GM06990 (cell line): ENCODE data around the gene ATP5PO.

Experiments used
- DNase-seq: peaks from one replicate; pipeline ENCODE4 v3.0.0-alpha.2; 2011; ENCODE audit not compliant: insufficient read length; ENCODE audit errors: extremely low read depth
- H3K27me3 ChIP-seq: replicated peaks from 2 replicates; pipeline ENCODE4 v1.6.0; 2011; ENCODE audit warnings: low read length; ENCODE audit not compliant: control insufficient read depth, insufficient read depth
- H3K36me3 ChIP-seq: 2 replicates; pipeline ENCODE4 v1.5.1; 2011; ENCODE audit warnings: low read length; ENCODE audit not compliant: control insufficient read depth, insufficient read depth
- H3K4me3 ChIP-seq: replicated peaks from 2 replicates; pipeline ENCODE4 v1.5.1; 2011; ENCODE audit warnings: low read depth, mild to moderate bottlenecking, control low read depth, low read length
- TF ChIP-seq, protein P1 (sequence below): IDR thresholded peaks from 2 replicates; pipeline ENCODE4 v1.5.1; 2011; ENCODE audit warnings: low read length, control low read depth, mild to moderate bottlenecking, inconsistent platforms; ENCODE audit not compliant: insufficient read depth, poor library complexity, severe bottlenecking

Gene ATP5PO

DNA sequence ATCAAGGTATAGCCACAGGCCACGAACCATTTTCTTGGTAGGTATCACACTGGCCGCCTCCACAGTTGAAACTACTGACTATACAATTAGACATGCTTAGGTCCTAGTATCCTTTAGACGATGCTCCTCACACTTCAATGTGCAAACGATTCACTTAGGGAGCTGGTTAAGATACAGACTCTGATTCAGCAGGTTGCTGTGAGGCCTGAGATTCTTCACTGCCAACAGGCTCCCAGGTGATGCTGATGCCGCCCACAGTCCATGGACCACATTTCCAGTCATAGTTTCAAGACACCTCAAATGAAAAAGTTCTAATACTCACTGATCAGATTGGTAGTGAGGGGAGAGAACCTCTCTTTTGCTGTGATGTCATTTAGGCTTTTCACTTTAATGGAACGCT is 6.8 kb downstream of the ATP5PO start:
- TF ChIP-seq, protein P1, sequence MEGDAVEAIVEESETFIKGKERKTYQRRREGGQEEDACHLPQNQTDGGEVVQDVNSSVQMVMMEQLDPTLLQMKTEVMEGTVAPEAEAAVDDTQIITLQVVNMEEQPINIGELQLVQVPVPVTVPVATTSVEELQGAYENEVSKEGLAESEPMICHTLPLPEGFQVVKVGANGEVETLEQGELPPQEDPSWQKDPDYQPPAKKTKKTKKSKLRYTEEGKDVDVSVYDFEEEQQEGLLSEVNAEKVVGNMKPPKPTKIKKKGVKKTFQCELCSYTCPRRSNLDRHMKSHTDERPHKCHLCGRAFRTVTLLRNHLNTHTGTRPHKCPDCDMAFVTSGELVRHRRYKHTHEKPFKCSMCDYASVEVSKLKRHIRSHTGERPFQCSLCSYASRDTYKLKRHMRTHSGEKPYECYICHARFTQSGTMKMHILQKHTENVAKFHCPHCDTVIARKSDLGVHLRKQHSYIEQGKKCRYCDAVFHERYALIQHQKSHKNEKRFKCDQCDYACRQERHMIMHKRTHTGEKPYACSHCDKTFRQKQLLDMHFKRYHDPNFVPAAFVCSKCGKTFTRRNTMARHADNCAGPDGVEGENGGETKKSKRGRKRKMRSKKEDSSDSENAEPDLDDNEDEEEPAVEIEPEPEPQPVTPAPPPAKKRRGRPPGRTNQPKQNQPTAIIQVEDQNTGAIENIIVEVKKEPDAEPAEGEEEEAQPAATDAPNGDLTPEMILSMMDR, result no peak
- H3K27me3 ChIP-seq, result no peaks in the 10 kb centered on the region
- H3K4me3 ChIP-seq, result no peak overlapping the region
- no peak for DNase-seq
- H3K36me3 ChIP-seq, result peaks cover 29% of the 10 kb centered on the region

DNA sequence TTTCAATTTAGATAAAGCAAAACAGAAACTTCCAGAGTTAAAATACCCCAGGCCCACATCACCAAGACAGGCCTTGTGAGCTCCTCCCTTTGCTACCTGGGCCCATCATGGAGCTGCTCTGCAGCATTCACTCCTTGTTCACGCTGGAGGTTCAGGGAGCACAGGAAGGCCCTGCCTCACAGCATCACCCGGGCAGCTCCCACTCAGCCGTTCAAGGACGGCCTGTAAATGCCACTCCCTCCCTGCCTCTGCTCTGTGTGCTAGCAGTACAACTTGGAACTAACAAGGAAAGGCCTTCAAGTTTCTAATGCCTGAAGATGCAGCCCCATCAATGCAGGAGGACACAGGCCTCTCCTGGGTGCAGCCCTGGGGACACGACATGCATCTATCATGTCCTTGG is 11.6 kb downstream of the ATP5PO start:
- TF ChIP-seq, protein P1, result no peak
- H3K4me3 ChIP-seq, result no peak overlapping the region
- no peaks in the 10 kb centered on the region for H3K27me3 ChIP-seq
- DNase-seq, result no peak
- peaks cover 33% of the 10 kb centered on the region for H3K36me3 ChIP-seq

GRCh38 chr21:33902349-33902748 is 13.3 kb downstream of the ATP5PO start:
- DNase-seq, result no peak
- no peaks in the 10 kb centered on the region for H3K27me3 ChIP-seq
- TF ChIP-seq, protein P1, result no peak
- no peak overlapping the region for H3K4me3 ChIP-seq
- peaks cover 25% of the 10 kb centered on the region for H3K36me3 ChIP-seq

DNA sequence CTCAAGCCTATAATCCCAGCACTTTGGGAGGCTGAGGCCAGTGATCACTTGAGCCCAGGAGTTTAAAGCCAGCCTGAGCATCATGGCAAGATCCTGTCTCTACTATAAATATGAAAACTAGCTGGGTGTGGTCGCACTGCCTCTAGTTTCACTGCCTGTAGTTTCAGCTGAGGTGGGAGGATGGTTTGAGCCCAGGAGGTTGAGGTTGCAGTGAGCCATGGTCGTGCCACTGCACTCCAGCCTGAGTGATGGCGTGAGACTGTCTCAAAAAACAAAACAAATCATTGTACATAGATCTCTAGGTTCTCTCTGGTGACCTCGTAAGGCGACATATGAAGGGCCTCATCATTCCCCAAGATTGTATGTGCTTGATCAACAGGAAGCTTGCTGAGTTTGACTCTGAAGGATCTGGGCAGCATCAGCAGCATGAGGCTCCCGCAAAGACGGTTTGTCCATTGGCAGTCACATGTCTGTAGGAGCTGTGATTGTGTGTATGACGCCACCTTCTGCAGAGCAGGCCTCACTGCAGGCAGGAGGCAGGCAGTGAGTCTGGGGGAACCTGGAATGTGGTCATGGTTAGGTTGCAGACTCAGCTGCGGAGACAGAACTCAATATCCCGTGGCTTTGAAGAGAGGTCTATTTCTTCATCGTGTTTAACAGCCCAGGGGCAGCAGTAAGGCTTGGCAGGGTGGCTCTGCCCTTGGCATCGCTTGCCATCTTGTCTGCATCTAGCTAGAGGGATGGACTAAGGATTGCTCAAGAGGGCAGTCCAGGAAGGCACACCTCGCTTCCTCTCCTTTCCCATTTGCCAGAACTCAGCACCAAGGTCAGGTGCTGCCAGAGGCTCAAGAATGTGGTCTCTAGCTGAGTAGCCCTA is 14.0 kb downstream of the ATP5PO start:
- no peak for DNase-seq
- TF ChIP-seq, protein P1, result peak; percentile 21
- peaks cover 24% of the 10 kb centered on the region for H3K36me3 ChIP-seq
- H3K4me3 ChIP-seq, result no peak overlapping the region
- H3K27me3 ChIP-seq, result no peaks in the 10 kb centered on the region

DNA sequence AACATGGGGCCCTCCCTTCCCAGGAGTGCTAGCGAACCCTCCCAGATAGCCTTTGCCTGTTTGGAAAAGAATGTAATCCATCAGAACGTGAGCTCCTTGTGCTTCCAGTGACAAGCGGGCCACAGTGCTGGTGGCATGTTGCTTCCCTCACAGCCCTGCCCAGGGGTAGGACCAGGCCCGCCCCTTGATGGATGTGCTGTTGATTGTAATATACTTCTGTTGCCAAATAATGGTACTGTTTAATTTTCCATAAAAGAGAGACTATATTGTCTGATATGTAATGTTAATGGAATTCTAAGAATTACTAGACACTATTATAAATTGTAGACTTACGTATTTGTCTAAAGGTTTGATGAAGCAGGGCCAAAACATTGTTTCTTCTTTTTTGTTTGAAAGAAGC is 16.4 kb downstream of the ATP5PO start:
- Histone ChIP-seq H3K4me3 (no peak overlapping the region), H3K27me3 (no peaks in the 10 kb centered on the region; the same call in 1 of the 2 replicates), H3K36me3 (peaks cover 14% of the 10 kb centered on the region)
- DNase-seq, result no peak
- TF ChIP-seq, protein P1, result no peak

- Histone ChIP-seq H3K4me3 (no peak overlapping the region), H3K36me3 (peaks cover 11% of the 10 kb centered on the region), H3K27me3 (no peaks in the 10 kb centered on the region; the same call in 1 of the 2 replicates)
- TF ChIP-seq, protein P1, result no peak
- no peak for DNase-seq
Observed at GRCh38 chr21:33898586-33898985, 17.0 kb downstream of the ATP5PO start.
